ENCODE measurements around the gene BCL11B. TPM values are rescaled to one million over a fixed set of nuclear protein-coding genes. Genes with fewer than 3 reads are reported as not detected.

Gene BCL11B
- total RNA-seq, 1 donor from 2014 or later: 11.5 TPM

DNA sequence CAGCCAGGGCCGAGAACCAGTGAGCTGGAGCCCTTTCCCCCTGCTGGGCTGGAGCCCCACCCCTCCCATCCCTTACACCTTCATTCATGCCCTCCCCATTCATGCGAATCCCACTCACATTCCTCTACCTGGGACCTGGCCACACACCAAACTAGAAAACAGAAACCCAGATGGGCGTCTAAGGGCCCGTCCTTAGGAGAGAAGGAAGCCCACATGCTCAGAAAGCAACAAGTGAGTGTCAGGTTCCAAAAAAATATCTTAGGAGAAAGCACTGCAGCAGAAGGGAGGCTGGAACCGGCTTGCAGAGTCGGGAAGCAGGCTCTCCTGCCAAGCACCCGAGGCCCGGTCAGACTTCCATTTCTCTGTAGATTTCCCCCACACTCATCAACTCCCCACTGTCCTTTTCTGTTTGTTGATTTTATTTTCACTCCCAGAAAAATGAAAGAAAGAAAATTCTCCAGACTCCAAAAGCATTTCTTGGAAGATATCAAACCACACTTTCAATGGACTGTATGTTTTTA lies 13.6 kb downstream of the BCL11B start:
- Histone ChIP-seq H3K36me3 (no peaks in the 10 kb centered on the region), H3K4me3 (peak overlapping the region in 1 of 2 donors; percentile 0), H3K27me3 (no peaks in the 10 kb centered on the region), H3K27ac (peak overlapping the region; percentile 8), H3K4me1 (peaks cover 14% of the 10 kb centered on the region), H3K9me3 (no peaks in the 10 kb centered on the region)
- intact Hi-C loops (cut with DNase I): no loop called here
- DNase-seq (ENCODE audit: extremely low spot score in 2 of 2): no peak
- no peak for TF ChIP-seq POLR2A (IDR thresholded peaks at IDR 0.05)
- no peak for TF ChIP-seq CTCF (IDR thresholded peaks at IDR 0.05)
- no peak for TF ChIP-seq POLR2AphosphoS5 (IDR thresholded peaks at IDR 0.05; ENCODE audit: insufficient read depth in 1 of 2, low read depth in 1 of 2)

DNA sequence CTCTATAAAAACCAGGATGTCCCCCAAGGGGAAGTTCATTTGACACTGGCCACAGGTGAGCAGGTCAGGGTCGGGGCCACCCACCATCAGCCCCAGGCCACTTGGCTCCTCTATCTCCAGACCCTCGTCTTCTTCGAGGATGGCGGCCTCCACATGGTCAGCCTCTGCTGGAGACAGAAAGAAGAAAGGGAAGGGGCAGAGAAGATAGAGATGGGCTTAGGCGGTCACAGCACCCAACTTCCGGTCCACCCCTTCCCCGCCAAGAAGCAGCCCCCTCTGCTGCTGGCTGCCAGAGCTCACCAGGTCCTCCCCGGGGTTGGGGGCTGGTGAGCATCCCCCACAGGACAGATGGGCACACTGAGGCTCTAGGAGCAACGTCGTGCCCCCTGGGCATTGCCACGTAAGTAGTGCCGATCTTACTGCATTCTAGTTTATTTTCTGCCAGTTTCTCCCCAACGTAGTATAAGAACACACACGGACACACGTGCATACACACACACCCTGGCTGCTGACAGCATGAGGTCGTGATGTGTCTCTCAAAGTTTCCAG lies 14.2 kb downstream of the BCL11B start:
- Histone ChIP-seq H3K27ac (no peak overlapping the region), H3K4me1 (peaks cover 14% of the 10 kb centered on the region), H3K36me3 (no peaks in the 10 kb centered on the region), H3K27me3 (no peaks in the 10 kb centered on the region), H3K4me3 (no peak overlapping the region), H3K9me3 (no peaks in the 10 kb centered on the region)
- no peak for TF ChIP-seq CTCF (IDR thresholded peaks at IDR 0.05)
- TF ChIP-seq POLR2A (IDR thresholded peaks at IDR 0.05): no peak
- no peak for TF ChIP-seq POLR2AphosphoS5 (IDR thresholded peaks at IDR 0.05; ENCODE audit: insufficient read depth in 1 of 2, low read depth in 1 of 2)
- no peak for DNase-seq (ENCODE audit: extremely low spot score in 2 of 2)
- intact Hi-C loops (cut with DNase I): no loop called here

- Histone ChIP-seq H3K36me3 (no peaks in the 10 kb centered on the region), H3K27me3 (no peaks in the 10 kb centered on the region), H3K4me1 (peaks cover 14% of the 10 kb centered on the region), H3K4me3 (no peak overlapping the region), H3K27ac (no peak overlapping the region), H3K9me3 (no peaks in the 10 kb centered on the region)
- no peak for DNase-seq (ENCODE audit: extremely low spot score in 2 of 2)
- intact Hi-C loops (cut with DNase I): no loop called here
- TF ChIP-seq POLR2A (IDR thresholded peaks at IDR 0.05) (no peak), POLR2AphosphoS5 (IDR thresholded peaks at IDR 0.05; ENCODE audit: insufficient read depth in 1 of 2, low read depth in 1 of 2) (no peak), CTCF (IDR thresholded peaks at IDR 0.05) (no peak)
Measured at GRCh38 chr14:99257122-99257672, 14.8 kb downstream of the BCL11B start.

- intact Hi-C loops (cut with DNase I): no loop called here
- Histone ChIP-seq H3K4me3 (no peak overlapping the region), H3K9me3 (no peaks in the 10 kb centered on the region), H3K36me3 (no peaks in the 10 kb centered on the region), H3K4me1 (peaks cover 14% of the 10 kb centered on the region), H3K27me3 (no peaks in the 10 kb centered on the region), H3K27ac (no peak overlapping the region)
- no peak for DNase-seq (ENCODE audit: extremely low spot score in 2 of 2)
- TF ChIP-seq POLR2A (IDR thresholded peaks at IDR 0.05) (no peak), POLR2AphosphoS5 (IDR thresholded peaks at IDR 0.05; ENCODE audit: insufficient read depth in 1 of 2, low read depth in 1 of 2) (no peak), CTCF (IDR thresholded peaks at IDR 0.05) (no peak)
Measured at GRCh38 chr14:99256483-99256874, 15.5 kb downstream of the BCL11B start.

Measured in vagina (tissue), 2 donors.